GM06990 (cell line): ENCODE measurements around the gene IQUB.

ENCODE experiments used
- DNase-seq: peaks from one replicate; pipeline ENCODE4 v3.0.0-alpha.2; 2011; ENCODE audit not compliant: insufficient read length; ENCODE audit errors: extremely low read depth
- H3K27me3 ChIP-seq: replicated peaks from 2 replicates; pipeline ENCODE4 v1.6.0; 2011; ENCODE audit warnings: low read length; ENCODE audit not compliant: control insufficient read depth, insufficient read depth
- H3K36me3 ChIP-seq: 2 replicates; pipeline ENCODE4 v1.5.1; 2011; ENCODE audit warnings: low read length; ENCODE audit not compliant: control insufficient read depth, insufficient read depth
- H3K4me3 ChIP-seq: replicated peaks from 2 replicates; pipeline ENCODE4 v1.5.1; 2011; ENCODE audit warnings: low read depth, mild to moderate bottlenecking, control low read depth, low read length
- CTCF ChIP-seq: IDR thresholded peaks from 2 replicates; pipeline ENCODE4 v1.5.1; 2011; ENCODE audit warnings: low read length, control low read depth, mild to moderate bottlenecking, inconsistent platforms; ENCODE audit not compliant: insufficient read depth, poor library complexity, severe bottlenecking

Gene IQUB

DNA sequence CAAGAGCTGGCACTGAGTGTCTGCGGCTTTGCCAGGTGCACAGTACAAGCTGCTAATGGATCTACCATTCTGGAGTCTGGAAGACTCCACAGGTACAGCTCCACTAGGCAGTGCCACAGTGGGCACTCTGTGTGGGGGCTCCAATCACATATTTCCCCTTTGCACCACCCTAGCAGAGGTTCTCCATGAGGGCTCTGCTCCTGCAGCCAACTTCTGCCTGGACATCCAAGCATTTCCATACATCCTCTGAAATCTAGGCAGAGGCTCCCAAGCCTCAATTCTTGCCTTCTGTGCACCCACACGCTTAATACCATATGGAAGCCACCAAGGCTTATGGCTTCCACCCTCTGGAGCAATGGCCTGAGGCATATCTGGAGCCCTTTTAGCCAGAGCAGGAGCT lies 29.2 kb downstream of the IQUB start:
- TF ChIP-seq CTCF = no peak
- H3K36me3 ChIP-seq = no peaks in the 10 kb centered on the region
- no peaks in the 10 kb centered on the region for H3K27me3 ChIP-seq
- H3K4me3 ChIP-seq = no peak overlapping the region
- no peak for DNase-seq

GRCh38 chr7:123502201-123502600 lies 32.2 kb downstream of the IQUB start:
- Histone ChIP-seq H3K27me3 (no peaks in the 10 kb centered on the region), H3K36me3 (no peaks in the 10 kb centered on the region), H3K4me3 (no peak overlapping the region)
- no peak for DNase-seq
- no peak for TF ChIP-seq CTCF

- no peaks in the 10 kb centered on the region for H3K27me3 ChIP-seq
- no peak for TF ChIP-seq CTCF
- DNase-seq = no peak
- no peak overlapping the region for H3K4me3 ChIP-seq
- H3K36me3 ChIP-seq = no peaks in the 10 kb centered on the region
These were observed 33.4 kb downstream of the IQUB start for GRCh38 chr7:123500878-123501489.

DNA sequence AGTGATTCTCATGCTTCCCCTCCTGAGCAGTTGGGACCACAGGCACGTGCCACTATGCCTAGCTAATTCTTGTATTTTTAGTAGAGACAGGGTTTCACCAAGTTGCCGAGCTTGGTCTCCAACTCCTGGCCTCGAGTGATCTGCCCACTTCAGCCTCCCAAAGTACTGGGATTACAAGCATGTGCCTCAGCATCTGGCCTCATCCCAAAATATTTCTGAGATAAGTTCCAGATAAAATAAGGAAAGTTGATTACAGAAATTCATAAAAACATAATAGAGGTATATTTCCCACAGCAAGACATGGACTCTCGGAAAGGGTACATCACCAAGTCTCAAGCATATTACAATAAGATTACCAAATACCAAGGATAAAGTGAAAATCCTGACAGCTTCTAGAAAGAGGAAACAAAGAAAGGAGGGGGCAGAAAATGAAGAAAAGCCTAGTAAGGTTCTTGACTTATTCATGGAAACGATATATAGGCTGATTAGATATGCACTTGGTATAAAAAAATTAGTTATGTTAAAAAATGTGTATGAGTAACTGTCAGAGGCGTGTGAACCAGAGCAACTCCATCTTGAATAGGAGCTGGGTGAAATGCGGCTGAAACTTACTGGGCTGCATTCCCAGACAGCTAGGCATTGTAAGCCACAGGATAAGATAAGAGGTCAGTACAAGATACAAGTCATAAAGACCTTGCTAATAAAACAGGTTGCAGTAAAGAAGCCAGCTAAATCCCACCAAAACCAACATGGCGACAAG lies 35.0 kb downstream of the IQUB start:
- H3K27me3 ChIP-seq = no peaks in the 10 kb centered on the region
- no peak overlapping the region for H3K4me3 ChIP-seq
- DNase-seq = no peak
- TF ChIP-seq CTCF = no peak
- H3K36me3 ChIP-seq = no peaks in the 10 kb centered on the region

- no peak for TF ChIP-seq CTCF
- DNase-seq = no peak
- H3K27me3 ChIP-seq = no peaks in the 10 kb centered on the region
These were observed 35.8 kb downstream of the IQUB start for GRCh38 chr7:123498601-123499000.

More at GRCh38 chr7:123498601-123499000, 35.8 kb downstream of the IQUB start:
- Histone ChIP-seq H3K4me3 (no peak overlapping the region), H3K36me3 (no peaks in the 10 kb centered on the region)
